ENCODE measurements around the gene DNAI2.

DNA sequence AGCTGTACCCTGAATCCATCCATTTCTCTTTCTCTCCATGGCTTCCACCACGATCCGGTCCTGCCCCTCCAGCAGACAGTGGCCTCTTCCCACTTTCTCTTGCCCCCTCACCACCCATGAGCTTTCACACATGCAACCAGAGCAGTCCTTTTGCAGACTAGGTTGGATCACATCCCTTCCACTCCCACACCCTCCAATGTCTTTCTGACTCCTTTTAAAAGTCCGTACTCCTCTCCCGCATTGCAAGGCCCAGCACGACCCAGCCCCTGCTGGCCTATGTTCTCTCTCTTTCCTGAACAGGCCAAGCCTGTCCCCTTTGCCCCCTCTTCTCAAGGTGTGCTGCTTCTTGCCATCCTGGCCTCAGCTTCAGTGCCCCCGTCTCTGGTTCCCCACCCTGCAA lies 22.5 kb upstream of the DNAI2 start:
- TF ChIP-seq, protein P1, sequence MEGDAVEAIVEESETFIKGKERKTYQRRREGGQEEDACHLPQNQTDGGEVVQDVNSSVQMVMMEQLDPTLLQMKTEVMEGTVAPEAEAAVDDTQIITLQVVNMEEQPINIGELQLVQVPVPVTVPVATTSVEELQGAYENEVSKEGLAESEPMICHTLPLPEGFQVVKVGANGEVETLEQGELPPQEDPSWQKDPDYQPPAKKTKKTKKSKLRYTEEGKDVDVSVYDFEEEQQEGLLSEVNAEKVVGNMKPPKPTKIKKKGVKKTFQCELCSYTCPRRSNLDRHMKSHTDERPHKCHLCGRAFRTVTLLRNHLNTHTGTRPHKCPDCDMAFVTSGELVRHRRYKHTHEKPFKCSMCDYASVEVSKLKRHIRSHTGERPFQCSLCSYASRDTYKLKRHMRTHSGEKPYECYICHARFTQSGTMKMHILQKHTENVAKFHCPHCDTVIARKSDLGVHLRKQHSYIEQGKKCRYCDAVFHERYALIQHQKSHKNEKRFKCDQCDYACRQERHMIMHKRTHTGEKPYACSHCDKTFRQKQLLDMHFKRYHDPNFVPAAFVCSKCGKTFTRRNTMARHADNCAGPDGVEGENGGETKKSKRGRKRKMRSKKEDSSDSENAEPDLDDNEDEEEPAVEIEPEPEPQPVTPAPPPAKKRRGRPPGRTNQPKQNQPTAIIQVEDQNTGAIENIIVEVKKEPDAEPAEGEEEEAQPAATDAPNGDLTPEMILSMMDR (IDR thresholded peaks at IDR 0.05) = no peak
- TF ChIP-seq POLR2AphosphoS5 (IDR thresholded peaks at IDR 0.05) = no peak
- TF ChIP-seq POLR2A (IDR thresholded peaks at IDR 0.05) = no peak

Measured in stomach (tissue), 4 donors.